MCF 10A (cell line): ENCODE results near the gene NETO2. TPM values are rescaled to one million over a fixed set of nuclear protein-coding genes. Genes with fewer than 3 reads are reported as not detected.
"Not testable (repeated sequence)": the region's sequence is repeated elsewhere in the genome, so short reads cannot be mapped to it uniquely, and the experiment has no call there.

Source experiments
- Bru-seq: library from RNA; stranded (reverse); fragments of 400-500 nt; gene quantifications from one replicate; lab custom pipeline; 2021; lab: Mats Ljungman, UMichigan
- BruChase-seq, 2 experiments: library from RNA; stranded (reverse); fragments of 400-500 nt; gene quantifications; one replicate each; lab custom pipeline; 2021; lab: Mats Ljungman, UMichigan
- BruUV-seq: library from RNA; stranded (reverse); fragments of 400-500 nt; replicated peaks from 2 replicates; lab custom pipeline; 2021; lab: Mats Ljungman, UMichigan
- CTCF ChIA-PET: fragments of 300-600 bp; sonication (Branson Sonifier 250); formaldehyde crosslinking; extraction: SDS; loops from one replicate; lab custom pipeline; 2021; ENCODE audit warnings: antibody characterized with exemption, inconsistent platforms; lab: Yijun Ruan, JAX
- POLR2A ChIA-PET: fragments of 300-600, 350-650 bp; sonication (Branson Sonifier 250); formaldehyde crosslinking; extraction: SDS; loops from one replicate; lab custom pipeline; 2020; ENCODE audit warnings: antibody characterized with exemption, inconsistent platforms; lab: Yijun Ruan, JAX
- DNase-seq: peaks from one replicate; pipeline ENCODE4 v3.0.0-alpha.2; 2018; ENCODE audit not compliant: unreplicated experiment
- H3K27ac Mint-ChIP-seq: one replicate; pipeline ENCODE4 v1.8.0; 2022; ENCODE audit warnings: mild to moderate bottlenecking, low read depth, mixed read lengths; ENCODE audit not compliant: unreplicated experiment
- H3K27me3 Mint-ChIP-seq: one replicate; pipeline ENCODE4 v1.8.0; 2022; ENCODE audit warnings: mixed read lengths; ENCODE audit not compliant: insufficient read depth, unreplicated experiment
- H3K36me3 Mint-ChIP-seq: one replicate; pipeline ENCODE4 v1.8.0; 2022; ENCODE audit warnings: mild to moderate bottlenecking, moderate library complexity, mixed read lengths; ENCODE audit not compliant: insufficient read depth, unreplicated experiment
- H3K4me1 Mint-ChIP-seq: one replicate; pipeline ENCODE4 v1.8.0; 2022; ENCODE audit warnings: mixed read lengths; ENCODE audit not compliant: insufficient read depth, unreplicated experiment
- H3K4me3 Mint-ChIP-seq: one replicate; pipeline ENCODE4 v1.8.0; 2022; ENCODE audit warnings: mild to moderate bottlenecking, moderate library complexity, mixed read lengths; ENCODE audit not compliant: unreplicated experiment
- H3K9me3 Mint-ChIP-seq: one replicate; pipeline ENCODE4 v1.8.0; 2022; ENCODE audit warnings: mixed read lengths; ENCODE audit not compliant: unreplicated experiment
- intact Hi-C: fragments of 100-400 bp; cut with micrococcal nuclease; formaldehyde crosslinking; loops from 2 replicates; pipeline ENCODE4 v1.14.1; 2022
- long read RNA-seq: library from polyadenylated mRNA; stranded (forward); transcript quantifications from one replicate; pipeline ENCODE4 v2.0.0, GENCODE V29; 2022
- total RNA-seq: library from RNA; stranded (reverse); gene quantifications from 2 replicates; pipeline ENCODE4 v1.2.3, GENCODE V29; 2022
- TF ChIP-seq, protein P1 (sequence below): fragments of 200-600 bp; IDR thresholded peaks from one replicate; pipeline ENCODE4 v1.8.0; 2022; ENCODE audit warnings: antibody characterized with exemption, mild to moderate bottlenecking; ENCODE audit not compliant: unreplicated experiment

Gene NETO2, protein sequence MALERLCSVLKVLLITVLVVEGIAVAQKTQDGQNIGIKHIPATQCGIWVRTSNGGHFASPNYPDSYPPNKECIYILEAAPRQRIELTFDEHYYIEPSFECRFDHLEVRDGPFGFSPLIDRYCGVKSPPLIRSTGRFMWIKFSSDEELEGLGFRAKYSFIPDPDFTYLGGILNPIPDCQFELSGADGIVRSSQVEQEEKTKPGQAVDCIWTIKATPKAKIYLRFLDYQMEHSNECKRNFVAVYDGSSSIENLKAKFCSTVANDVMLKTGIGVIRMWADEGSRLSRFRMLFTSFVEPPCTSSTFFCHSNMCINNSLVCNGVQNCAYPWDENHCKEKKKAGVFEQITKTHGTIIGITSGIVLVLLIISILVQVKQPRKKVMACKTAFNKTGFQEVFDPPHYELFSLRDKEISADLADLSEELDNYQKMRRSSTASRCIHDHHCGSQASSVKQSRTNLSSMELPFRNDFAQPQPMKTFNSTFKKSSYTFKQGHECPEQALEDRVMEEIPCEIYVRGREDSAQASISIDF
- total RNA-seq (37.1 and 40.8 TPM in 2 replicates), Bru-seq, nascent RNA (percentile 84 among the genes with signal in this experiment), BruChase-seq, experiment 1, labeled RNA remaining after a 6-hour chase (percentile 82 among the genes with signal in this experiment), BruChase-seq, experiment 2, labeled RNA remaining after a 2-hour chase (percentile 82 among the genes with signal in this experiment)
- long read RNA-seq, full-length matches to known transcripts: 122 of 200 reads
- long read RNA-seq, partial matches to known transcripts: 2 of 200 reads
- long read RNA-seq, other reads (novel, unspliced or antisense): 76 of 200 reads

DNA sequence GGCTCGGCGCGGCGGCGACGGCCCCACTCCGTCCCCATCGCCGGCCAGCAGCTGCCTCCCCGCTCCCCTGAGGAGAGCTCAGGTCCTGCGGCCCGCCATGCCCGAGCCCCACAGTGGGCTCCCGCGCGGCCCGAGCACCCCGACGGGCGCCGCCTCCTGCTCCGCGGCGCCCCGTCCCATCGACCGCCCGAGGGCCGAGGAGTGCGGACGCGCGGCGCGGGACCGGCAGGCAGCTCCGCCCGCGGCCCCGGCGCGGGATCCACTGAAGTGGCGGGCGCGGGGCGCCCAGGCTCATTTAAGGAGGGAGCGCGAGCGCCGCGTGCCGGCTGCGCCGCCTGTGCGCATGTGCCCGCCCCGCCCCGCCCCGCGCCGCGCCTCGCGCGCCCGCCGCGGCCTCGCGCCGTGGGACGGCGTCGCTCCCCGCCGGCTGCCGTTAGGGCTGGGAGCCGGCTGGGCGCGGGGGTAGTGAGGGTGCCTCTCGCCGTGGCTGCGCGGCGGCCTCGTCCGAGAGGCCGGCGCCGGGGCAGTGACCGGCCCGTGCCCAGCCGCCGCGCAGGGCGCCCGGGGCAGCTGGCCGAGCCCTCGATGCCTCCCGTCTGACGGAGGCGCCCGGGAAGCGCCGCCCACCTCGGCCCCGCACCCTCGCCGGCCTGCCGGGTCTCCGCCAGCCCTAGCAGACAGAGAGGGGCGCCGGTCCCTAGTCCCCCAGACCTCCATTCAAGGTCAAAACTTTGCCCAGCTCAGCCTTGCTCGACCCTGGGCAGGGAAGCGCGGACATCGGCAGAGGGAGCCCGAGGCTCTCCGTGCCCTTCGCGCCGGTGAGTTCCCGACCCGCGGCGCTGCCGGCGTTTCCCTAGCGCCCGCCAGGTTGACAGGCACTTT, at the start of gene NETO2:
Gene NETO2, minus strand, starts transcription at position 269 of the 882 bp plus-strand sequence. CDS start 333 bp downstream, outside the sequence.
- H3K36me3 Mint-ChIP-seq: peaks cover 10% of the 10 kb centered on the region
- H3K27ac Mint-ChIP-seq: peak within 1 kb of the TSS; percentile 31
- TF ChIP-seq, protein P1, sequence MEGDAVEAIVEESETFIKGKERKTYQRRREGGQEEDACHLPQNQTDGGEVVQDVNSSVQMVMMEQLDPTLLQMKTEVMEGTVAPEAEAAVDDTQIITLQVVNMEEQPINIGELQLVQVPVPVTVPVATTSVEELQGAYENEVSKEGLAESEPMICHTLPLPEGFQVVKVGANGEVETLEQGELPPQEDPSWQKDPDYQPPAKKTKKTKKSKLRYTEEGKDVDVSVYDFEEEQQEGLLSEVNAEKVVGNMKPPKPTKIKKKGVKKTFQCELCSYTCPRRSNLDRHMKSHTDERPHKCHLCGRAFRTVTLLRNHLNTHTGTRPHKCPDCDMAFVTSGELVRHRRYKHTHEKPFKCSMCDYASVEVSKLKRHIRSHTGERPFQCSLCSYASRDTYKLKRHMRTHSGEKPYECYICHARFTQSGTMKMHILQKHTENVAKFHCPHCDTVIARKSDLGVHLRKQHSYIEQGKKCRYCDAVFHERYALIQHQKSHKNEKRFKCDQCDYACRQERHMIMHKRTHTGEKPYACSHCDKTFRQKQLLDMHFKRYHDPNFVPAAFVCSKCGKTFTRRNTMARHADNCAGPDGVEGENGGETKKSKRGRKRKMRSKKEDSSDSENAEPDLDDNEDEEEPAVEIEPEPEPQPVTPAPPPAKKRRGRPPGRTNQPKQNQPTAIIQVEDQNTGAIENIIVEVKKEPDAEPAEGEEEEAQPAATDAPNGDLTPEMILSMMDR: peak; percentile 57
- peak; percentile 60 for DNase-seq
- CTCF ChIA-PET: interaction anchor here (0.6 to 6.2 kb wide), 35 partner anchors 11 to 1479 kb away, joined by 3 to 51 read pairs (median 4); partner anchors contain the start of genes ITFG1 and PHKB
- peaks cover 12% of the 10 kb centered on the region for H3K4me1 Mint-ChIP-seq
- H3K27me3 Mint-ChIP-seq: no peaks in the 10 kb centered on the region
- H3K4me3 Mint-ChIP-seq: peak within 1 kb of the TSS; percentile 80
- POLR2A ChIA-PET: interaction anchor here (0.7 to 4.5 kb wide), 9 partner anchors 12 to 1012 kb away, joined by 3 to 50 read pairs (median 4); partner anchors contain the start of genes ABCC12, DNAJA2, ITFG1 and PHKB
- H3K9me3 Mint-ChIP-seq: no peaks in the 10 kb centered on the region
- intact Hi-C loops: loop anchor here (2.0 to 10.0 kb wide), 7 partner anchors 171 to 1468 kb away; partner anchors contain the start of genes DNAJA2, ITFG1, N4BP1 and PHKB
- BruUV-seq: no TSS peak

DNA sequence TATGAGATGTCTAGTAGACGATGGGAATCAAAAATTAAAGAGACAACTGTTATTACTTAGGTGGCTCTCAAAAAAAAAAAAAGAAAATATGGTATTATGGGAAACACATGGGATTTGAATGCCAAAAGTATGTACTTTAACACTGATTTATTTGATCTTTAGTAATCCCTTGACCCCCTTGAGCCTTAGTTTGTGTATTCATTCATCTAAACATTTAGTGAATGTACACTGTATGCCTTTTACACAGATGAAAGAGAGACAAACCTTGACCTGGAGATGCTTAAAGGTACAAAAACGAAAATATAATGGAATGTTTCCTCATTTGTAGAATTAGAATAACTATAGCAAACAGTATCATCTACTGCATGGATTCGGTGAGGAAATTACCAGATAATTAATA, 38.6 kb upstream of the NETO2 start:
- H3K4me3 Mint-ChIP-seq: no peak overlapping the region
- intact Hi-C loops: loop anchor here (10.0 kb wide), 1 partner anchor 62 kb away; no protein-coding TSS in a partner anchor
- ChIA-PET POLR2A (no interaction called here), CTCF (interaction anchor here (0.7 kb wide), 1 partner anchor 138 kb away, joined by 4 read pairs; no protein-coding TSS in a partner anchor)
- H3K36me3 Mint-ChIP-seq: no peaks in the 10 kb centered on the region
- H3K27me3 Mint-ChIP-seq: no peaks in the 10 kb centered on the region
- no peak overlapping the region for H3K27ac Mint-ChIP-seq
- DNase-seq: no peak
- no TSS peak for BruUV-seq
- H3K9me3 Mint-ChIP-seq: no peaks in the 10 kb centered on the region
- no peaks in the 10 kb centered on the region for H3K4me1 Mint-ChIP-seq
- TF ChIP-seq, protein P1: no peak

DNA sequence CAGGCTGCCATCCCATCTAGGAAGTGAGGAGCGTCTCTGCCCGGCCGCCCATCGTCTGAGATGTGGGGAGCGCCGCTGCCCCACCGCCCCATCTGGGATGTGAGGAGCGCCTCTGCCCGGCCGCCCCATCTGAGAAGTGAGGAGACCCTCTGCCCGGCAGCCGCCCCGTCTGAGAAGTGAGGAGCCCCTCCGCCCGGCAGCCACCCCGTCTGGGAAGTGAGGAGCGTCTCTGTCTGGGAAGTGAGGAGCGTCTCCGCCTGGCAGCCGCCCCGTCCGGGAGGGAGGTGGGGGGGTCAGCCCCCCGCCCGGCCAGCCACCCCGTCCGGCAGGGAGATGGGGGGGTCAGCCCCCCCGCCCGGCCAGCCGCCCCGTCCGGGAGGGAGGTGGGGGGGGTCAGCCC, 37.3 kb upstream of the NETO2 start:
- BruUV-seq, POLR2A ChIA-PET, DNase-seq, H3K9me3 Mint-ChIP-seq, H3K27ac Mint-ChIP-seq, H3K4me1 Mint-ChIP-seq, H3K36me3 Mint-ChIP-seq, H3K27me3 Mint-ChIP-seq, H3K4me3 Mint-ChIP-seq, CTCF ChIA-PET: not testable (repeated sequence)
- intact Hi-C loops: loop anchor here (10.0 kb wide), 1 partner anchor 64 kb away; no protein-coding TSS in a partner anchor

DNA sequence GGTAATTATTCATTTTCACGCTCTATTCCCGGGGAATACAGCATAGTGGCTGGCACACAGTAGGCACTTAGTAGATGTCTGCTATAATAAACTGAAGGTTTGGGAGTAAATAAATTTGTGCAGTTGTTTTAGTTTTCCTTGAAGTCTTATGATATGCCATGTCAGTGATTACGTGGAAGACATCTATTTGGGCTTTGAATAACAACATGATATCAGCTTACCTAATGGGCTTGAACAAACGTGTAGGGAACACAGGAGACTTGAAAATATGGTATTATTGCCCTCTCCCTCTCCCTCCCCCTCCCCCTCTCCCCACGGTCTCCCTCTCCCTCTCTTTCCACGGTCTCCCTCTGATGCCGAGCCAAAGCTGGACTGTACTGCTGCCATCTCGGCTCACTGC, 36.3 kb upstream of the NETO2 start:
- H3K36me3 Mint-ChIP-seq: no peaks in the 10 kb centered on the region
- no peaks in the 10 kb centered on the region for H3K27me3 Mint-ChIP-seq
- POLR2A ChIA-PET: no interaction called here
- DNase-seq: no peak
- H3K27ac Mint-ChIP-seq: no peak overlapping the region
- no peaks in the 10 kb centered on the region for H3K4me1 Mint-ChIP-seq
- BruUV-seq: no TSS peak
- H3K4me3 Mint-ChIP-seq: no peak overlapping the region
- TF ChIP-seq, protein P1: no peak
- intact Hi-C loops: loop anchor here (10.0 kb wide), 1 partner anchor 65 kb away; no protein-coding TSS in a partner anchor
- CTCF ChIA-PET: no interaction called here
- no peaks in the 10 kb centered on the region for H3K9me3 Mint-ChIP-seq
